ENCODE results near the gene MCL1.

MCL1 gene

DNA sequence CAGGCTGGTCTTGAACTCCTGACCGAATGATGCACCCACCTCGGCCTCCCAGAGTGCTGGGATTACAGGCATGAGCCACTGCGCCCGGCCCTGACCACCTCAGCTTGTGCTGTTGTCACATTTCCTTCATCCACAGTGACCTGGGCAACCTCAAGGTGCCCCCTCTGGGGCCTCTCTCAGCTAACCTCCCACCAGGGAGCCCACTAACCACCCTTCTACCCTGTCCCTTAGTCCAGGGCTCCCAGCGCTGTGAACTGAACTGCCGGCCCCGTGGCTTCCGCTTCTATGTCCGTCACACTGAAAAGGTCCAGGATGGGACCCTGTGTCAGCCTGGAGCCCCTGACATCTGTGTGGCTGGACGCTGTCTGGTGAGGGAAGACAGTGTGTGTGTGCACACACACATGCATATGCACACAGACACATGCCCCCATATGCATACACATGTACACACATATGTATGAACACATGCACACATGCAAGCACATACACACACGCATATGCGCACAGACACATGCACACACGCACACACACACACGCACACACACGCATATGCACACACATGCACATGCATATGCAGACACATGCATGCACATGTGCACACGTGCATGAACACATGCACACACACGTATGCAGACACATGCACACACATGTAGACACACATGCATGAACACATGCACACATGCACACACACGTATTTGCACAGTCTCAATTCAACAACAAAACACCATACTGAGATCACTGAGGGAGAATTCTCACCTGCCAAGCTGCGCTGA is 24.0 kb downstream of the MCL1 start:
- no peak for DNase-seq

DNA sequence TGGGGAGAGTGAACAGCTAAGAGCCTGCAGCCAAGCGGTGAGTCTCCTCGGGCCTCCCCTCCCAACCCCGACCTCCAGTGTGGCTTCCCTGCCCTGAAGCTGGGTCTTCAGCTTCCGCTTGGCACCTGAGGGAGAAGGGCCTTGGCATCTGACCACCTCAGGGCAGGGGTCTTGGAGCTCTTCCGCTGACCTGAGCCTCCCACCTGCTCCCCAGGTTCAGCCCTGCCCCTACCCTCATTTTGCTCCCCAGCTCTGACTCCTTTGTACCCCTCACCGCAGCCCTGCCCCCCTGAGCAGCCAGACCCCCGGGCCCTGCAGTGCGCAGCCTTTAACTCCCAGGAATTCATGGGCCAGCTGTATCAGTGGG is 25.3 kb downstream of the MCL1 start:
- no peak for DNase-seq

GRCh38 chr1:150553392-150554085 is 25.9 kb downstream of the MCL1 start:
- DNase-seq: no peak

- DNase-seq: no peak
Measured at GRCh38 chr1:150552911-150553289, 26.5 kb downstream of the MCL1 start.

DNA sequence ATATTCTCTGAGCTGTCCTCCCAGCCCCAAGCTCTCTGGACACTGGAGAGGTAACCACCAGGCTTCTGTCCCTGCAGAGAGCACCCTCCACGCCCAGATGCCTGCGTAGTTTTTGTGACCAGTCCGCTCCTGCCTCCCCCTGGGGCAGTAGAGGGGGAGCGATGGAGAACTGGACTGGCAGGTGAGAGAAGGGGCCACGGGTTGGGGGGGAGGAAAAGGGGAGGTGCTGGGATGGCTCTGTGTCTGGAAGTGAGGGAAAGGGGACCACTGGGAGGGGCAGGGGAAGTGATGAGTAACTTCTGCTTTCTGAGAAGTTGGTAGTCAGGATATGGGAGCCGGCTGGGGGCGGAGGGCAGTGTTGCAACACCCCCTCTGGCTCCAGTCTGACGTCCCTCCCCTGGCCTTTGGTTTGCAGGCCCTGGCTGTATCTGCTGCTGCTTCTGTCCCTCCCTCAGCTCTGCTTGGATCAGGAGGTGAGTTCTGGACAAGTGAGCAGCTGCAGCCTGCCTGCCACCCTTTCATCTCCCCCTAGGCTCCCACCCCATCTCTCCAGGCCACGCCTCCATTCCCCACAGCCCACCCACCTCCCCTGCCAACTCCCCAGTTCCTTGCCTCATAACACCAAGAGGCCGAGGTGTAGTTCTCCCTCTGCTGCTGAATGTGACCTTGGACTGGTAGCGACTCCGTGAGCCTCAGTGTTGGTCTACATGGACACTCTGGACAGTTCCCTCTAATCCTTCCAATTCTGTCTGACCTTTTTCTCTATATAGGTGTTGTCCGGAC is 27.1 kb downstream of the MCL1 start:
- DNase-seq: no peak

- no peak for DNase-seq
Measured at GRCh38 chr1:150551784-150552127, 27.7 kb downstream of the MCL1 start.

- no peak for DNase-seq
Measured at GRCh38 chr1:150551051-150551783, 28.2 kb downstream of the MCL1 start.

DNA sequence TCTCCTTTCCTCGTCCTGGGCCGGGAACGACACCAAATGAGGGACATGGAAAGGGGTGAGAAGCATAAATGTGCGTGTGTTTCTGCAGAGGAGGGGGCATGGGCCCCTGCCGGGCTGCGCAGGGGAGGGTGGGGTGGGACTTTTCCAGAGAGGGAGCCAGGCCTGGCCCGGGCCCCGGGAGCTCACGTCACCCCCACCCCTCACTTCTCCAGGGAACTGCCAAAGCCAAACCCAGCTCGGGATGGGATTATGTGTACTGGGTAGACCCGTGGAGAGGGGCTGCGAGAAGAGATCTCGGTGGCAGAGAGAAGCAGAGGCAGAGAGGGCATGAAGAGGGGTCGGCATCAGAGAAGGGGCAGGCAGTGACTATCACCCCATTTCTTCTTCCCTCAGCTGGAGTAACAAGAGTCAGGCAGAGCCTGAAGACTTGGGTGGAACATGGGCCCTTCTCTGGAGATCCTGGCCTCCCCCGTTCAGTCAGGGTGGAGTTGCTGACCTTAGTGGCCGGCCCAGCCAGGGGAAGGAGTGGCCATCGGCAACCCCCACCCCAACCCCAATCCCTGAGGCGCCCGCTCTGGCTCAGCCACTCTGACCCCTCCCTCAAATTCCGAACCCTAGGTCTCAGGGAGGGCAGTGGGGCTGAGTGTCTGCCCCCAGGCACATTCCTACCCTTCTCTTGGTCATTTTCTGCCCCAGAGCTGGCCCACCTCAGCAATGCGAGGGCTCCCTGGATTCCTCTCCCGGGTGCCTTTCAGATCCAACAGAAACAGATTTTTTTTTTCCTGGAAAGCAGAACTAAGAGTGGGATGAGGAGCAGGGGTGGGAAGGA is 29.0 kb downstream of the MCL1 start:
- DNase-seq: no peak

DNA sequence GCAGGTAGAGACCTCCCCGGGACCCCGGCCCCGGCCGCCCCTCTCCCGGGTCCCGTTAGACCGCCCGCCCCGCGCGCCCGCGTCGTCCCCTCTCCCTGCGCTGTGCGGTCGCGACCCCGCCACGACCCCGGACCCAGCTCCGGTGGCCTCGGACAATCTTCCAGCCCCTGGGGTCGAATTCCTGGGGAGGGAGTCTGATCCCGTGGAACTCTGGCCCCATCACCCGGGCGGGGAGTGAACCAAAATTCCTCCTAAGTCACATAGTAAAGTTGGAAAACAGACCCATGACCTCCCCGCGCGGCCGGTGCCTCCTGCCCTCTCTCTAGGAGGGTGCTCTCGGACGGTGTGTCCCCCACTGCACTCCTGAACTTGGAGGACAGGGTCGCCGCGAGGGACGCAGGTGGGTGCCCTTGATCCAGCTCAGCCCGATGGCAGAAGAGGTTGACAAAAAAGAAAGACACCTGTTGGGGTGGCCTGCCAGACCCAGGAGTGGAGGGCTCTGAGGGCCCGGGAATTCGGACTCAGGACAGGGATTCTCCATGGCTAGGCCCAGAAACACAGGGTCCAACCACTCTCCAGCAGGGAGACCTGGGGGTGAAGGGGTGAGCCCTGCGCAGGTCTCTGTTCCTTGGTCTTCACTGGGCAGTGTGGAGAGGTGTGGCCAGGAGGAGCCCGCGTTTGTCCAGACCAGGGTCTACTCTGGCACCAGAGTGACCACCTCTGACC is 29.8 kb downstream of the MCL1 start:
- no peak for DNase-seq

DNA sequence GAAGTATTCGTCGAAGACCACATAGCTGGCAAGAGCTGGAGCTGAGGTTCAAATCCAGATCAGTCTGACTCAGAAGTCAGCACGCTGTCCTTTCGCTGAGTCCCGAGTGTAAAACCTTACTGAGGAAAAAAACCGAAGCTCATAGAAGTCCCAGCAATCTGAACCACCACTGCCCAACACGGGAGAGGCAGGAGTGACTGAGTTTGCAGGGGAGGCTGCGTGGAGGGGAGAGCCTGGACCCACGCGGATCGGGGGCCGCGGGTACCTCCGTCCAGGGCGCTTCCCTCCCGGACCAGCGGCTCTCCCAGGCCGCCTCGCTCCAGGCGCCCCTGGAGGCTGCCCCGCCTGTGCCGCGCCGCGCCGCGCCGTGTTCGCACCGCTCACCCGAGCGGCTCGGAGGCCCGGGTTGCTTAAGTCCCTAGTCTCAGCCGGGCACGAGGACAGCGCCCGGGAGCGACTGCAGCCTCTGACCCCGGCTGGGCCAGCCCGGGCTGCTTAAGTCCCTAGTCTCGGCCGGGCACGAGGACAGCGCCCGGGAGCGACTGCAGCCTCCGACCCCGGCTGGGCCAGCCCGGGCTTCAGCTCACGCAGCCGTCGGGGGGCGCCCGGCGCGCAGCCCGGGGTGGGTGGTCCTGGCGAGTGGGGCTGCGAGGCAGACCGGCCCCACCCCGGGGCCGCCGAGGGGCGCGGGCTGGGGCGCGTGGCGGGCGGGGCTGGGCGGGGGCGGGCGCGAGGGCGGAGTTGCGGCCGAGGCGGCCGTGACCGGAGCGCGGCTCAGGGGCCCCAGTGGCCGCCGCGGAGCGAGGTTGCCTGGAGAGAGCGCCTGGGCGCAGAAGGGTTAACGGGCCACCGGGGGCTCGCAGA is 30.5 kb downstream of the MCL1 start, which contains the start of gene ADAMTSL4:
Gene ADAMTSL4, plus strand, starts transcription at position 777 of the 864 bp plus-strand sequence. CDS start 2,881 bp downstream, outside the sequence.
- peak; percentile 15 for DNase-seq

- DNase-seq: no peak
Measured at GRCh38 chr1:150548324-150548631, 31.1 kb downstream of the MCL1 start.

DNA sequence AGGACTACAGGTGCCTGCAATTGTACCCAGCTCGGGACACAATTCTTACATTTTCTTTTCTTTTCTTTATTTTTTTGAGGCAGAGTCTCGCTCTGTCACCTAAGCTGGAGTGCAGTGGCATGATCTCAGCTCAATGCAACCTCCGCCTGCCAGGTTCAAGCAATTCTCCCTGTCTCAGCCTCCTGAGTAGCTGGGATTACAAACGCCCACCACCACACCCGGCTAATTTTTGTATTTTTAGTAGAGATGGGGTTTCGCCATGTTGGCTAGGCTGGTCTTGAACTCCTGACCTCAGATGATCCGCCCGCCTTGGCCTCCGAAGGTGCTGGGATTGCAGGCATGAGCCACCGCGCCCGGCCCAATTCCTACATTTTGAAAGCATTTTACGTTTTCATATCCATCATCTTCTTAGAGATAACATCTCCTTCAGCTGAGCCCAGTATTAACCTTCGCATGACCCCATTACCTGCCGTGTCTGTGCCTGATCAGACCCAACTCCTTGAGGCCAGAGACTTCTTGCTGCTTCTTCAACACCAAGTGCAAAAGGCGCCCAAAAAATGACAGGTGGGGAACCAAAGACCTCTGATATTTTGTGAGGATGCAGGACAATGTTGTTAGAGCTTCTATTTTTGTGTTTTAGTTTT is 33.0 kb downstream of the MCL1 start:
- DNase-seq: no peak

DNA sequence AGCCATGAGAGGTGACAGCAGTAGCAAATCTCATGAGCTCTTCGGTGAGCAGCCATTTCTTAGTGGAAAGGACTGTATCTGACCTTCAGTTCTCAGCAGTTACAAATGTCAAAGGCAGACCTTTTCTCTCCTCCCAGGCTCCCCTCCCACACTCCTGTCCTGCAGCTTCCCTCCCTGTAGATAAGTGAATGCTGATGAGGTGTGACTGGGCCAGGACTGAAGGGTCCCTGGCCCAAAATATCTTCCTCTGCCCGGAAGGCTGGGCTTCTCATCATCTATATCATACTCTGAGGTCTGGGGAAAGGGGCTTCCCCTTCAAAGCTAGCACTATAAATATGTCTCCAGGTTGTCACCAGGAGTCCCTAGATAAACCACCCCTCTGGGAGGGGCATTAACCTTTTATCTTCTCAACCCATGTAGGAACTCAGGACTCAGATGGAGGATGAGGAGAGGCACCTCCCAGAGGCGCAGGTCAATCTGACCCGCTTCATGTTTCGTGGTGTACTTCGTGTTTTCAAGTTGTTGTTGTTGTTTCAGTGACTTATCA is 33.9 kb downstream of the MCL1 start:
- DNase-seq: no peak

DNA sequence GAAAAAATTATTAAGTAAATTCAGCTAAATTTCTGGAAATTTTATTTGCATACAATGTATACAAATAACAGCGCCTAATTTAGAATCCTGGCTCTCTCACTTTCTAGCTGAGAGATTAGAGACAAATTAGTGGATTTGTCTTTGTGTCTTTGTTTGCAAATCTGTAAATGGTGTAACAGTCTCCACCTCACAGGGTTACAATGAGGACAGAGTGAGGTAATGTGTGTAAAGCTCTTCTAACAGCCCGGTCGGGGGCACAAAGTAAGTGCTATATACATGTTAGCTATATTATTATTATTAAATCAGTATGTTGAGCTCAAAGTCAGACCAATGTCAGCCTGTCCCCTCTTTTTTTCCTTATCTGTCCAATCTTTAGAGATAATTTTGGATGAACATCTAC is 35.2 kb downstream of the MCL1 start:
- DNase-seq: peak; percentile 76

DNA sequence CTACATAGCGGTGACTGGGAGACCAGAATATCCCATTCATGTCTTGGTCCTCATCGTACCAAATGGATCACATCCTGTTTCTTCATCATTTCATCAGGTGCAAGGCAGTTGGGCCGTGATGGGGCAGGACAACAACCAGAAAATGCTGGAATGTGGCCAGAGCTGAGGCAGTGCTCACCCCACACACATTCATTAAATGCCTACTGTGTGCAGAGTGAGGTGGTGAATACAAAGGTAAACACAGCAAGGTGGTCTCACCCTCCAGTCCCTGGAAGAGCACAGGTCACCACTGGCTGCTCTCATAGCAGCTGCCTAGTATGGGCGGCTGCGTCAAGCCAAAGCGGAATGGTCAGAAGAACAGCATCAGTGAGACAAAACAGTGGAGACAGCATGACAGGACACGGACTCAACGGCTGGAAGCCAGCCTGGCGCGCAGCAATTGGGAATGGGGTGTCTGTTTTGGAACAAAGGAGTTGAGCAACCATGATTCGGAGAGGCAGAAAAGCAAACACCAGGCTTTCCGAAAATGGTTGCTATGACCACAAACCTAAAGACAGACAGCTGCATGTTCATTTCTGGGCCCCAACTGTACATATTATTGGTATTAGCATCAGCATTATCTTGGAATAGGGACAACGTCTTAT is 35.8 kb downstream of the MCL1 start:
- peak; percentile 80 for DNase-seq

GRCh38 chr1:150537732-150538684 is 41.4 kb downstream of the MCL1 start:
- DNase-seq: no peak

GRCh38 chr1:150536836-150537731 is 42.3 kb downstream of the MCL1 start:
- DNase-seq: no peak

Measured in NCI-H748 treated with DMSO at 0.1 percent for 48 hours (cell line).